Endodermal cell (in vitro differentiated cells): ENCODE measurements around the gene SYT5. TPM values are rescaled to one million over a fixed set of nuclear protein-coding genes. Genes with fewer than 3 reads are reported as not detected.

Source experiments
- DNase-seq: peaks from one replicate; pipeline ENCODE4 v3.0.0-alpha.2; 2017
- H3K27ac ChIP-seq: 2 replicates; pipeline ENCODE4 v1.5.1; 2013; ENCODE audit warnings: mild to moderate bottlenecking, low read depth, low read length, moderate library complexity
- H3K27me3 ChIP-seq: 2 replicates; pipeline ENCODE4 v1.6.1; 2013; ENCODE audit warnings: mild to moderate bottlenecking, low read length, moderate library complexity; ENCODE audit not compliant: insufficient read depth, control insufficient read depth, poor library complexity, severe bottlenecking
- H3K36me3 ChIP-seq: 2 replicates; pipeline ENCODE4 v1.7.0; 2013; ENCODE audit warnings: mild to moderate bottlenecking, low read length, moderate library complexity; ENCODE audit not compliant: control insufficient read depth, insufficient read depth
- H3K4me1 ChIP-seq: one replicate; pipeline ENCODE4 v1.7.0; 2013; ENCODE audit warnings: low read length; ENCODE audit not compliant: control insufficient read depth, insufficient read depth
- H3K4me3 ChIP-seq: 2 replicates; pipeline ENCODE4 v1.5.1; 2013; ENCODE audit warnings: mild to moderate bottlenecking, low read length, moderate library complexity
- H3K9ac ChIP-seq: 2 replicates; pipeline ENCODE4 v1.6.1; 2013; ENCODE audit warnings: mild to moderate bottlenecking, low read length, moderate library complexity; ENCODE audit not compliant: poor library complexity, severe bottlenecking; ENCODE audit errors: extremely low read depth
- H3K9me3 ChIP-seq: 2 replicates; pipeline ENCODE4 v1.6.1; 2013; ENCODE audit warnings: mild to moderate bottlenecking, low read length, moderate library complexity; ENCODE audit not compliant: control insufficient read depth
- H3K27ac Mint-ChIP-seq: 2 replicates; pipeline ENCODE4 v1.8.0; 2020; ENCODE audit warnings: mixed read lengths
- H3K27me3 Mint-ChIP-seq: 2 replicates; pipeline ENCODE4 v1.8.0; 2021; ENCODE audit warnings: mild to moderate bottlenecking, mixed read lengths; ENCODE audit not compliant: insufficient read depth
- H3K36me3 Mint-ChIP-seq: 2 replicates; pipeline ENCODE4 v1.8.0; 2020; ENCODE audit warnings: low read depth, mixed read lengths
- H3K4me1 Mint-ChIP-seq: 2 replicates; pipeline ENCODE4 v1.8.0; 2020; ENCODE audit warnings: mixed read lengths
- H3K4me3 Mint-ChIP-seq: 2 replicates; pipeline ENCODE4 v1.8.0; 2020; ENCODE audit warnings: mild to moderate bottlenecking, moderate library complexity, mixed read lengths
- H3K9me3 Mint-ChIP-seq: 2 replicates; pipeline ENCODE4 v1.8.0; 2020; ENCODE audit warnings: mild to moderate bottlenecking, mixed read lengths
- CTCF ChIP-seq: fragments of 200-600 bp; sonication (generic); conservative IDR thresholded peaks from 2 replicates; pipeline ENCODE4 v1.5.0; 2021; ENCODE audit warnings: antibody characterized with exemption, mild to moderate bottlenecking
- WGBS, 2 experiments: methylation state at CpG; one replicate each; pipeline versions ENCODE4 v1.1.5 to v1.1.7; 2013; ENCODE audit warnings: missing lambda C conversion rate in 2 of 2, mixed read lengths in 1 of 2; ENCODE audit not compliant: insufficient coverage in 1 of 2, insufficient read length in 1 of 2; 5-methylcytosine and 5-hydroxymethylcytosine counted together
- total RNA-seq, 2 donors: library from RNA; stranded (reverse); fragmentation: NEBNext Ultra II Directional in 1 of 2; extraction: Animal tissue kit (Norgen Biotek cat#: 25700) in 1 of 2; gene quantifications; 2 replicates in 1 of 2; 3 replicates in 1 of 2; pipeline ENCODE4 v1.2.1, GENCODE V29; 2021

Gene SYT5
- total RNA-seq, 2 donors from 2014 or later: not detected

- WGBS, 2 experiments: 9% methylated on average over 22 of the region's 27 CpGs; no CpG with 5 or more reads in 1 of the 2 experiments
- Mint-ChIP-seq H3K4me3 (peak overlapping the region; percentile 39), H3K27me3 (peaks cover 70% of the 10 kb centered on the region), H3K4me1 (peaks cover 11% of the 10 kb centered on the region), H3K9me3 (peaks cover under 1% of the 10 kb centered on the region), H3K36me3 (peaks cover 5% of the 10 kb centered on the region), H3K27ac (no peak overlapping the region)
- peak overlapping the region; percentile 53 for H3K4me3 ChIP-seq
- H3K36me3 ChIP-seq: no peaks in the 10 kb centered on the region
- TF ChIP-seq CTCF: no peak
- DNase-seq: peak; percentile 96
- no peak overlapping the region for H3K27ac ChIP-seq
- H3K27me3 ChIP-seq: no peaks in the 10 kb centered on the region
- no peak overlapping the region for H3K9ac ChIP-seq
- no peaks in the 10 kb centered on the region for H3K4me1 ChIP-seq
- H3K9me3 ChIP-seq: peaks cover 3% of the 10 kb centered on the region
These were observed 33.3 kb downstream of the SYT5 start for GRCh38 chr19:55146705-55147273.

GRCh38 chr19:55146078-55146704, 33.9 kb downstream of the SYT5 start:
- 4% methylated on average over 27 of the region's 41 CpGs; no CpG with 5 or more reads in 1 of the 2 experiments for WGBS, 2 experiments

GRCh38 chr19:55145232-55145631, 34.9 kb downstream of the SYT5 start:
- Histone ChIP-seq H3K4me1 (no peaks in the 10 kb centered on the region), H3K36me3 (no peaks in the 10 kb centered on the region), H3K27ac (no peak overlapping the region), H3K4me3 (no peak overlapping the region), H3K27me3 (no peaks in the 10 kb centered on the region), H3K9ac (no peak overlapping the region), H3K9me3 (no peaks in the 10 kb centered on the region)
- Mint-ChIP-seq H3K27ac (no peak overlapping the region), H3K4me3 (no peak overlapping the region), H3K36me3 (no peaks in the 10 kb centered on the region), H3K9me3 (no peaks in the 10 kb centered on the region), H3K4me1 (peaks cover 17% of the 10 kb centered on the region), H3K27me3 (peaks cover 68% of the 10 kb centered on the region)
- TF ChIP-seq CTCF: no peak
- DNase-seq: no peak
- 41% methylated on average over 2 of the region's 3 CpGs; no CpG with 5 or more reads in 1 of the 2 experiments for WGBS, 2 experiments

More at GRCh38 chr19:55146078-55146704, 33.9 kb downstream of the SYT5 start:
- peak; percentile 82 for TF ChIP-seq CTCF
- H3K9me3 ChIP-seq: no peaks in the 10 kb centered on the region
- Mint-ChIP-seq H3K36me3 (no peaks in the 10 kb centered on the region), H3K27ac (no peak overlapping the region), H3K4me1 (peaks cover 13% of the 10 kb centered on the region), H3K27me3 (peaks cover 72% of the 10 kb centered on the region), H3K4me3 (peak overlapping the region; percentile 39), H3K9me3 (no peaks in the 10 kb centered on the region)
- no peaks in the 10 kb centered on the region for H3K36me3 ChIP-seq
- peak overlapping the region; percentile 53 for H3K4me3 ChIP-seq
- H3K27ac ChIP-seq: no peak overlapping the region
- H3K9ac ChIP-seq: no peak overlapping the region
- H3K27me3 ChIP-seq: no peaks in the 10 kb centered on the region
- H3K4me1 ChIP-seq: no peaks in the 10 kb centered on the region
- DNase-seq: peak; percentile 84
